DND-41 (cell line): ENCODE measurements around the gene PRDX2.

Experiments used
- CTCF ChIP-seq: IDR thresholded peaks from 2 replicates; pipeline ENCODE4 v1.5.1; 2012; ENCODE audit warnings: borderline replicate concordance, low read length, moderate library complexity, mild to moderate bottlenecking; ENCODE audit not compliant: poor library complexity, severe bottlenecking; ENCODE audit errors: extremely low read depth
- EZH2 ChIP-seq: IDR thresholded peaks from 3 replicates; pipeline ENCODE4 v1.6.1; 2012; ENCODE audit warnings: borderline replicate concordance, low read depth, mild to moderate bottlenecking, moderate library complexity, low read length, inconsistent platforms; ENCODE audit not compliant: severe bottlenecking

- TF ChIP-seq CTCF (peak; percentile 99), EZH2 (no peak)
Measured at GRCh38 chr19:12796146-12797071, 5.2 kb downstream of the PRDX2 start.
